ENCODE data around the gene SIGLEC15.

SIGLEC15 gene

DNA sequence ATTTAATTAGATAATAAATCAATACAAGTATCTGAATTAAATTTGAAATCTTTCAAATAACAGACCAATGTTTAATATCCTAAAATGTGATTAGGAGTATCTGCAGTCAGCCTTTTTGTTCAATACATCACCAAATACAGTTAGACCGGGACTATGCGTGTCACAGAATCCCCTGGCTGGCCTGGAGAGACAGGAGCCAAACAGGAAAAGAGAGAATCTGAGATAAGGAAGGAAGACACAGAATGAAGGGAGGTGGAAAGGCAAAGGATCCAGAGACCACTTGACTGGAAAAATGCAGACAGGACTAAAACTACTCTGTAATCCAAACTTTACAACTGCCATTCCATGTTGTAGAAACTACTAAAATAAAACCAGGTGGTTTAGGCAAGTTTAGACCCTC, 66.3 kb downstream of the SIGLEC15 start:
- no peak overlapping the region for H3K27ac ChIP-seq
- TF ChIP-seq, protein P1, sequence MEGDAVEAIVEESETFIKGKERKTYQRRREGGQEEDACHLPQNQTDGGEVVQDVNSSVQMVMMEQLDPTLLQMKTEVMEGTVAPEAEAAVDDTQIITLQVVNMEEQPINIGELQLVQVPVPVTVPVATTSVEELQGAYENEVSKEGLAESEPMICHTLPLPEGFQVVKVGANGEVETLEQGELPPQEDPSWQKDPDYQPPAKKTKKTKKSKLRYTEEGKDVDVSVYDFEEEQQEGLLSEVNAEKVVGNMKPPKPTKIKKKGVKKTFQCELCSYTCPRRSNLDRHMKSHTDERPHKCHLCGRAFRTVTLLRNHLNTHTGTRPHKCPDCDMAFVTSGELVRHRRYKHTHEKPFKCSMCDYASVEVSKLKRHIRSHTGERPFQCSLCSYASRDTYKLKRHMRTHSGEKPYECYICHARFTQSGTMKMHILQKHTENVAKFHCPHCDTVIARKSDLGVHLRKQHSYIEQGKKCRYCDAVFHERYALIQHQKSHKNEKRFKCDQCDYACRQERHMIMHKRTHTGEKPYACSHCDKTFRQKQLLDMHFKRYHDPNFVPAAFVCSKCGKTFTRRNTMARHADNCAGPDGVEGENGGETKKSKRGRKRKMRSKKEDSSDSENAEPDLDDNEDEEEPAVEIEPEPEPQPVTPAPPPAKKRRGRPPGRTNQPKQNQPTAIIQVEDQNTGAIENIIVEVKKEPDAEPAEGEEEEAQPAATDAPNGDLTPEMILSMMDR (conservative IDR thresholded peaks at IDR 0.05), result no peak

Measured in VCaP (cell line).